NCI-H69 (cell line): ENCODE data around the gene RASL10A.
A peak's percentile ranks its signal among the peaks of the same experiment; 100 is the strongest.

Source experiments
- DNase-seq: peaks from one replicate; lab custom pipeline; 2025; lab: John Stamatoyannopoulos, UW

Gene RASL10A

DNA sequence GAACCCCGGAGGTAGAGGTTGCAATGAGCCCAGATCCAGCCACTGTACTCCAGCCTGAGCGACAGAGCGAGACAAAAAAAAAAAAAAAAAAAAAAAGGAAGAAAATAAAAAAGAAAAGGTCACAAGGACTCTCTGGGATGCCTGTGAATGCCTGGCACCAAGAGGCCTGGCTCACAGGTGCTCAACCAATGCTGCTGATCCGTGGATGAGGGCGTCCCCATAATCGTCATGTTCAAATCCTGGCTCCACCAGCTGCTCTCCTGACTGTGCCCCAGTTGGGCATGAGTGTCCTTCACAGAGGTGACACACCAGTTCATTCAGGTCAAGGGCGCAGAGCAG lies 9.7 kb downstream of the RASL10A start:
- DNase-seq, result no peak

- DNase-seq, result peak; percentile 38
Observed at GRCh38 chr22:29302681-29303465, 12.6 kb downstream of the RASL10A start.

- peak; percentile 34 for DNase-seq
Observed at GRCh38 chr22:29302402-29302680, 13.2 kb downstream of the RASL10A start.

DNA sequence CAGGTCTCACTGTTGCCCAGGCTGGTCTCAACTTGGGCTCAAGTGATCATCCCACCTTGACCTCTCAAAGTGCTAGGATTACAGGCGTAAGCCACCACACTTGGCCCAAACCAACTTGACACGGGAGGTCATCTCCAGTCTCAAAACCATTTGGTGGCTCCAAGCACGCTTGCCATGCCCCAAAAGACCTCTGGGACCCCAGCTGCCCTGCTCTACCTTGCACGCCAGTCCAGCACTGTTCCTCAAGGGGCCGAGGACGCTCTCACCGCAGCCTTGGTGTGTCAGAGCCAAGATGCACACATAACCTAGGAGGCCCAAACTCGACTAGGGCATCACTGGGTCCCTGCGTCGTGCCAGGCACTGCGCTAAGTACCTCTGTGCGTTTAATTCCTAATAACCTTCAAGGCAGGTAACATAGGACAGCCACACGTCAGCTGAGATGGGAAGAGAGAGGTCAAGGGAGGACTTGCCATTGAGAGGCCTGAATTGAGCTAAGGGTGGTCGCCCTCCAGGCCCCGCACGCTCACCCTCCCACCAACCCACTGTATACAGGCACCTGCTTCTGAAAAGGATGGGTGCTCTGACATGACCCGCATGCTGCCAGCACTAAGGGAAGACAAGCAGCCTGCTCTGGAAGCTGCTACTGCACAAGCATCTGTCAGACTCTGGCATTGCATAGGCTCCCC lies 13.6 kb downstream of the RASL10A start:
- DNase-seq, result no peak

DNA sequence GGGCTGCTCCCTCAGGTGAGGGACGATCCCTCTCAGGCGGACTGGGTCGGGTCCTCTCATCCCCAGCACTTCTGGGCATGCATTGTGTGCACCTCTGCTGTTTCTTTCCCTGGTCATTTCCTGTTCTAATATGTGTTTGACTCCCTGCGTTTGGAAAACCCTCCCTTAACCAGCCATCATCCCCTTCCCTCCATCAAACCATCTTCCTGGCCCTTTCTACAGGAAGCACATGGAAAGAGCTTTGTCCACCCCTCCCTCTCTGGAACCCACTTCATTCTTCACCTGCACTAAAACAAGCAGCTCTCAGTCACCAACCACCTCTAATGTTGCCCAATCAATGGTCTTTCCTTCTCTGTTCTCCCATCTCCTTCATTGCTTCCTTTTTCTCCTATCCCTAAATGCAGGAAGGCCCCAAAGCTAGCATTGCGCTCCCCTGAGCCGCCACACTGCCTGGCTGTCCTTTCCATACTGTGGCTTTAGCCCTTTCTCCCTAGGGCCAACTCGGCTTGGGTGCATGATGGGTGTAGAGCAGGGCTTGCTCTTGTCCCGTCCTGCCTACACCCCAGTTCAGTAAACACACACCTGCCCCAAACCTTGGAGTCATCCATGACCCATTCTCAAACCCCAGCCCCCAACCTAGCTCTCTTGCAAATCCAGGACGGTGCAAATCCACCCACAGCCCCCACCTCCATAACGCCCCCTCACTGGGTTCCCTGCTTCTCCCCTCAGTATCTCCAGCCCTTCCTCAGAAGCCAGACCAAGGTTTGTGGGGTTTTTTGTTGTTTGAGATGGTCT lies 14.5 kb downstream of the RASL10A start:
- no peak for DNase-seq

- no peak for DNase-seq
Observed at GRCh38 chr22:29300467-29300806, 15.1 kb downstream of the RASL10A start.

GRCh38 chr22:29299136-29299900 lies 16.2 kb downstream of the RASL10A start:
- no peak for DNase-seq

- no peak for DNase-seq
Observed at GRCh38 chr22:29298641-29299040, 16.9 kb downstream of the RASL10A start.

- DNase-seq, result no peak
Observed at GRCh38 chr22:29292379-29292778, 23.1 kb downstream of the RASL10A start.

DNA sequence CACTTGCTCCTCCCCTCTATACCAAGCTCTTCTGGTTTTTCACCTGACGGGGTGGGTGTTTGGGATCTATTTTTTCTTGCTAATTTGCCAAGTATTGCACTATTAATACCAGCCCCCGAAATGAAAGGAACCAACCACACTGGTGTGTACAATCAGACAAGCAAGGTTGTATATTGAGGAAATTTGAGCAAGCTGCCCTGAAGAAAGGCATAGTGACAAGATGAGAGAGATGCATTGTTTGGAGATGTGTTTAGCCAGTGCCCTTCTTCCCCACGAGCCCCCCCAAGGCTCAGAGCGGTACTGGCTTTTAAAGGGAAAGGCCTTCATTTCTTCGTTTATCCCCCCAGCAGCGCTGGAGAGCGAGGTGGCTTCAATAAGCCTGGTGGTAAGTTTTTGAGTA lies 24.3 kb downstream of the RASL10A start:
- DNase-seq, result no peak

DNA sequence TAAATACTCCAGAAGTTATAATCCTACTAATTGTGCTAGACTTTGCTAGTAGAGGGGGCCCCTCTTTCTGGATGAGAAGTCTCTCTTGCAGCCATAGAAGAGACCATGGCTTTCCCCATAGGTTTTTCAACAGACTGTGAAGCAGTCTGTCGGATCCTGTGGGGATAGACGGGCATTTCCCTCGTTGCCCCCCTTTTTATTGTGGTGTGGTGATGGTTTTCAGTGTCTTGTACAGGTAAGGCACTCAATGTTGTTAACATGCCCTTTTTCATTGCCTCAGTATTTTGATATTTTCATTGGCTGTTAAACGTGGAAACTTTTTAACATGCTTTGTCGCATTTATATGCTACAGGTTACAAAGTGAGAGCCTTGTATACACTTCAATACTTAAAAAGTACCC lies 25.4 kb downstream of the RASL10A start:
- DNase-seq, result no peak

GRCh38 chr22:29288837-29289236 lies 26.7 kb downstream of the RASL10A start:
- no peak for DNase-seq

- DNase-seq, result no peak
Observed at GRCh38 chr22:29284196-29284595, 31.3 kb downstream of the RASL10A start.

- peak; percentile 40 for DNase-seq
Observed at GRCh38 chr22:29277927-29278326, 37.6 kb downstream of the RASL10A start.

DNA sequence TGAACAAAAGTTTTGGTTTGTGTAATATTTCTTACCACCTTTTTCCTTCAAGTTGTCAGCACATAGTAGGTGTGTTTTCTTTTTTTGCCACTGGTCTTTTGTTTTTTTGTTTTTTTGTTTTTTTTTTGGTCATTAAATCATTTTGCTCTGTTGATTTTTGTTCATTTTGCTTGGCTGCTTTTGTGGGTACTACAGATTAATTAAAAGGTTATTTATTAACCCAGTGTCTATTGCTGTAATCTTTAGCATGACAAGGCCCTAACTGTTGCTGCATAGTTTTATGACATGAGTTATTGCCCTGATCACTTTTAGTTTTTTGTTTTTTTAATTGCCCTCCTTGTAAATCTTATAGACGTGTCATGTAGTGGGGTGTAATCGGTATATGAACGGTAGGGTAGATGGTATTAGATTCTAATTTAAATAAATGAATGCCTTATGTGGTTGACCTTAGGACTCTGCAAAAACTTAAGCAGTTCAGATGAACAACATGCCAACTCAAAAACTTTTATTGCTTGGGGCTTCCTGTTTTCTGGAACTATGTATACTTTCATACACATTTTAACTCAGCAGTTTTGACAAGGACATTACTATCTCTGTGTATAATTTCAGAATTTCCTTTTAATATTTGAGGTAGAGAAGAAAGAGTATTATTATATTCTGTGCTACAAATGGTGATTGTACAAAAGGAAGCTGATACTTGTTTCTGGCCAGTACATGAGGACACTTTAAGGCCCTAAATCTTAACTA lies 39.5 kb downstream of the RASL10A start:
- no peak for DNase-seq

- no peak for DNase-seq
Observed at GRCh38 chr22:29275167-29275566, 40.3 kb downstream of the RASL10A start.

DNA sequence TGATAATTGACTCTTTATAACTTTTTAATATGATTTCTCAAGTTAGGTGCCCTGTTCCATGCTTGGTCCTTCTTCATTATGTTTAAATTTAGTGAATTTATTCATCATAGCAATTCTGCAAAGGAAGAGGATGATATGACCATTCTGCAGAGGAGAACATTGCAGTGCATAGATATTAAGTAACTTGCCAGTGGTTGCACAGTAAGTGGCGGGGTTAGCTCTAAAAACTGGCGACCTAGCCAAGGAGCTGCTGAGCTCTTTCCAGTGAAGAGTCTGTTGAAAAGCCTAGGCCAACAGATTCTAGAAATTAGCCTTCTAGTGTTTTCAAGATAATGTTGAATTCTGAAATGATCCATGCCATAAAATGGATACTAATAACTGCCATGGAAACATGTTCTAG lies 42.9 kb downstream of the RASL10A start:
- no peak for DNase-seq

GRCh38 chr22:29270475-29271271 lies 44.8 kb downstream of the RASL10A start:
- DNase-seq, result no peak

DNA sequence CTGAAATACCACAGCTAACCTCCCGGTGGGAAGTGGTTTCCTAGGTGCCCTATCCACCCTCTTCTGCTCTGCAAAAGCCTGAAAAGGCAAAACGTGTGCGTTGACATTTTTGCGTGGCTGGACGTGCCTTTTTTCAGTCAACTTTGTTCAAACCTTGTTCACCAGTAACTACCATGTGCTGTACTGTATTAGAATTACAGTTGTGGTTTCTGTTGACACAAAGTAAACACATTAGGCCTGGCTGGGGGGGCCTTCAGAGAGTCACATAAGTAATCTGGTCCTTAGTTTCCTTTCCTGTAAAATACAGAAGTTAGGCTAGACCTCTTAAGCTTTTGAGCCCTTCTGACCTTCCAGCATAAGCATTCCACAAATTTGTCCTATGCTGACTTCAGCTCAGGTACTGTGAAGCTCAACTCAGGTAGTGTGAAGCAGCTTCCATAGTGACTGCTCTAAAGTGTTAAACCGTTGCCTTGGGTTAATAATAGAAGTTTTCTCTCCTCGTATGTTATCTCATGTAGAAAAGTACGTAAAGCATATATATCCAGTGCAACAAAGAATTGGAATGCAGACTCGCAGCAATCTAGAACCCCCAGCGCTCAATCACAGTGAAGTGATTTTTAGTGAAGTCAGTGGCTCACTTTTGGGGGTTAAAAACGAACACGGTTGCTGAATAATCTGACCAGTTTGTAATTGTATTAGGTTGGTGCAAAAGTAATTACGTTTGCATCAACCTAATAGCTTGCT lies 45.6 kb downstream of the RASL10A start:
- peak; percentile 52 for DNase-seq

GRCh38 chr22:29269230-29269604 lies 46.3 kb downstream of the RASL10A start:
- DNase-seq, result peak; percentile 71
